Activated CD8-positive, alpha-beta T cell treated with anti-CD3 and anti-CD28 coated beads, Interleukin-2, amount 10 ng/mL, durations not matched to agents 7 days and 5 days (primary cell): ENCODE results near the gene GDF2. TPM values are rescaled to one million over a fixed set of nuclear protein-coding genes. Genes with fewer than 3 reads are reported as not detected.

Source experiments
- ATAC-seq: fragments of 150-1000 bp; cut with Tn5 transposase; one replicate; pipeline ENCODE4 v1.10.0; 2021; ENCODE audit warnings: moderate library complexity
- CTCF ChIA-PET: fragments of 350-600 bp; sonication (Branson Sonifier 250); formaldehyde crosslinking; loops from one replicate; lab custom pipeline; 2021; ENCODE audit warnings: antibody characterized with exemption; lab: Charles Lee
- POLR2A ChIA-PET: fragments of 350-600 bp; sonication (Branson Sonifier 250); formaldehyde crosslinking; loops from one replicate; lab custom pipeline; 2021; ENCODE audit warnings: antibody characterized with exemption; lab: Charles Lee
- DNase-seq: peaks from one replicate; pipeline ENCODE4 v3.0.0-alpha.2; 2020
- H3K27ac Mint-ChIP-seq: one replicate; pipeline ENCODE4 v1.8.0; 2021; ENCODE audit warnings: mild to moderate bottlenecking, mixed read lengths
- H3K27me3 Mint-ChIP-seq: one replicate; pipeline ENCODE4 v1.8.0; 2021; ENCODE audit warnings: low read depth, mixed read lengths
- H3K36me3 Mint-ChIP-seq: one replicate; pipeline ENCODE4 v1.8.0; 2021; ENCODE audit warnings: low read depth, mixed read lengths
- H3K4me1 Mint-ChIP-seq: one replicate; pipeline ENCODE4 v1.8.0; 2021; ENCODE audit warnings: low read depth, mixed read lengths
- H3K4me3 Mint-ChIP-seq: one replicate; pipeline ENCODE4 v1.8.0; 2021; ENCODE audit warnings: mild to moderate bottlenecking, mixed read lengths
- H3K9me3 Mint-ChIP-seq: one replicate; pipeline ENCODE4 v1.8.0; 2022; ENCODE audit warnings: mixed read lengths; ENCODE audit not compliant: insufficient read depth
- total RNA-seq, 2 experiments: library from RNA; stranded (reverse); gene quantifications; one replicate each; pipeline ENCODE4 v1.2.3, GENCODE V29; 2021

The GDF2 gene
- total RNA-seq, result not detected

GRCh38 chr10:47322300-47323061, at the start of gene GDF2:
Gene GDF2 (plus strand): TSS chr10:47322454. CDS start chr10:47322669, 215 bp downstream.
- no peak for DNase-seq
- Mint-ChIP-seq H3K27ac (no peak within 1 kb of the TSS), H3K27me3 (peaks cover 8% of the 10 kb centered on the region), H3K4me1 (no peaks in the 10 kb centered on the region), H3K4me3 (no peak within 1 kb of the TSS), H3K36me3 (no peaks in the 10 kb centered on the region), H3K9me3 (no peaks in the 10 kb centered on the region)
- ATAC-seq, result no peak
- CTCF ChIA-PET, result interaction anchor here (1.5 kb wide), 2 partner anchors 11 to 298 kb away, joined by 4 read pairs; no protein-coding TSS in a partner anchor
- POLR2A ChIA-PET, result no interaction called here

GRCh38 chr10:47276071-47276470, 46.2 kb upstream of the GDF2 start:
- H3K4me3 Mint-ChIP-seq, result no peak overlapping the region
- no peak for DNase-seq

GRCh38 chr10:47276576-47277351, 45.5 kb upstream of the GDF2 start:
- Mint-ChIP-seq H3K27ac (peak overlapping the region; percentile 90), H3K4me3 (peak overlapping the region; percentile 48), H3K27me3 (no peaks in the 10 kb centered on the region), H3K36me3 (peaks cover 6% of the 10 kb centered on the region), H3K4me1 (peaks cover 50% of the 10 kb centered on the region), H3K9me3 (no peaks in the 10 kb centered on the region)
- no peak for ATAC-seq
- CTCF ChIA-PET, result interaction anchor here (0.6 to 4.8 kb wide), 10 partner anchors 12 to 252 kb away, joined by 3 to 21 read pairs (median 5); no protein-coding TSS in a partner anchor
- DNase-seq, result no peak
- POLR2A ChIA-PET, result interaction anchor here (0.9 to 1.2 kb wide), 4 partner anchors 9 to 22 kb away, joined by 3 to 4 read pairs (median 3); no protein-coding TSS in a partner anchor

More at GRCh38 chr10:47276071-47276470, 46.2 kb upstream of the GDF2 start:
- Mint-ChIP-seq H3K27me3 (no peaks in the 10 kb centered on the region), H3K36me3 (peaks cover 6% of the 10 kb centered on the region), H3K4me1 (peaks cover 48% of the 10 kb centered on the region), H3K9me3 (no peaks in the 10 kb centered on the region), H3K27ac (peak overlapping the region; percentile 90)
- no peak for ATAC-seq
- ChIA-PET POLR2A (interaction anchor here (0.9 kb wide), 1 partner anchor 15 kb away, joined by 4 read pairs; no protein-coding TSS in a partner anchor), CTCF (interaction anchor here (0.6 to 4.8 kb wide), 5 partner anchors 16 to 1605 kb away, joined by 3 to 21 read pairs (median 4); no protein-coding TSS in a partner anchor)

- Mint-ChIP-seq H3K27me3 (no peaks in the 10 kb centered on the region), H3K36me3 (peaks cover 4% of the 10 kb centered on the region), H3K9me3 (no peaks in the 10 kb centered on the region), H3K27ac (peak overlapping the region; percentile 90), H3K4me1 (peaks cover 50% of the 10 kb centered on the region), H3K4me3 (peak overlapping the region; percentile 48)
- ChIA-PET CTCF (interaction anchor here (0.7 to 4.8 kb wide), 8 partner anchors 12 to 253 kb away, joined by 3 to 21 read pairs (median 6); no protein-coding TSS in a partner anchor), POLR2A (interaction anchor here (0.9 to 1.2 kb wide), 4 partner anchors 9 to 23 kb away, joined by 3 read pairs; no protein-coding TSS in a partner anchor)
- ATAC-seq, result peak; percentile 97
- peak; percentile 82 for DNase-seq
Measured at GRCh38 chr10:47277352-47278151, 44.7 kb upstream of the GDF2 start.

GRCh38 chr10:47278152-47278473, 44.1 kb upstream of the GDF2 start:
- H3K36me3 Mint-ChIP-seq, result peaks cover 3% of the 10 kb centered on the region
- no peak overlapping the region for H3K4me3 Mint-ChIP-seq
- no peak for DNase-seq
- peak overlapping the region; percentile 90 for H3K27ac Mint-ChIP-seq
- H3K4me1 Mint-ChIP-seq, result peaks cover 50% of the 10 kb centered on the region
- H3K27me3 Mint-ChIP-seq, result no peaks in the 10 kb centered on the region
- ChIA-PET CTCF (interaction anchor here (1.1 to 4.8 kb wide), 6 partner anchors 18 to 230 kb away, joined by 3 to 21 read pairs (median 6); no protein-coding TSS in a partner anchor), POLR2A (interaction anchor here (0.9 to 1.3 kb wide), 4 partner anchors 13 to 227 kb away, joined by 3 read pairs; no protein-coding TSS in a partner anchor)
- no peaks in the 10 kb centered on the region for H3K9me3 Mint-ChIP-seq
- peak; percentile 9 for ATAC-seq

- H3K4me3 Mint-ChIP-seq, result no peak overlapping the region
- H3K36me3 Mint-ChIP-seq, result no peaks in the 10 kb centered on the region
- peaks cover 50% of the 10 kb centered on the region for H3K4me1 Mint-ChIP-seq
- ATAC-seq (no peak), DNase-seq (no peak)
- no peaks in the 10 kb centered on the region for H3K9me3 Mint-ChIP-seq
- no peaks in the 10 kb centered on the region for H3K27me3 Mint-ChIP-seq
- ChIA-PET CTCF (interaction anchor here (1.9 to 2.0 kb wide), 2 partner anchors 19 to 33 kb away, joined by 7 to 8 read pairs; no protein-coding TSS in a partner anchor), POLR2A (interaction anchor here (0.9 to 1.3 kb wide), 2 partner anchors 12 to 227 kb away, joined by 3 read pairs; no protein-coding TSS in a partner anchor)
- peak overlapping the region; percentile 79 for H3K27ac Mint-ChIP-seq
Measured at GRCh38 chr10:47278720-47279119, 43.5 kb upstream of the GDF2 start.

GRCh38 chr10:47279276-47279675, 43.0 kb upstream of the GDF2 start:
- H3K36me3 Mint-ChIP-seq, result no peaks in the 10 kb centered on the region
- no peaks in the 10 kb centered on the region for H3K9me3 Mint-ChIP-seq
- DNase-seq (no peak), ATAC-seq (no peak)
- no peaks in the 10 kb centered on the region for H3K27me3 Mint-ChIP-seq
- peaks cover 50% of the 10 kb centered on the region for H3K4me1 Mint-ChIP-seq
- ChIA-PET POLR2A (interaction anchor here (1.3 kb wide), 1 partner anchor 228 kb away, joined by 3 read pairs; no protein-coding TSS in a partner anchor), CTCF (interaction anchor here (2.0 kb wide), 1 partner anchor 32 kb away, joined by 8 read pairs; no protein-coding TSS in a partner anchor)
- H3K27ac Mint-ChIP-seq, result peak overlapping the region; percentile 79
- H3K4me3 Mint-ChIP-seq, result no peak overlapping the region

- Mint-ChIP-seq H3K4me1 (peaks cover 48% of the 10 kb centered on the region), H3K4me3 (no peak overlapping the region), H3K27me3 (no peaks in the 10 kb centered on the region), H3K9me3 (no peaks in the 10 kb centered on the region), H3K27ac (peak overlapping the region; percentile 26), H3K36me3 (peaks cover 3% of the 10 kb centered on the region)
- ChIA-PET CTCF (interaction anchor here (2.0 kb wide), 1 partner anchor 30 kb away, joined by 7 read pairs; no protein-coding TSS in a partner anchor), POLR2A (interaction anchor here (0.6 kb wide), 1 partner anchor 8 kb away, joined by 3 read pairs; no protein-coding TSS in a partner anchor)
- ATAC-seq (no peak), DNase-seq (no peak)
Measured at GRCh38 chr10:47282005-47282656, 40.1 kb upstream of the GDF2 start.

- H3K9me3 Mint-ChIP-seq, result no peaks in the 10 kb centered on the region
- peaks cover 47% of the 10 kb centered on the region for H3K4me1 Mint-ChIP-seq
- no peak overlapping the region for H3K4me3 Mint-ChIP-seq
- no peak for ATAC-seq
- no peaks in the 10 kb centered on the region for H3K27me3 Mint-ChIP-seq
- H3K27ac Mint-ChIP-seq, result peak overlapping the region; percentile 26
- CTCF ChIA-PET, result interaction anchor here (2.0 kb wide), 1 partner anchor 29 kb away, joined by 7 read pairs; no protein-coding TSS in a partner anchor
- H3K36me3 Mint-ChIP-seq, result peaks cover 3% of the 10 kb centered on the region
- no peak for DNase-seq
- POLR2A ChIA-PET, result interaction anchor here (0.6 kb wide), 1 partner anchor 8 kb away, joined by 3 read pairs; no protein-coding TSS in a partner anchor
Measured at GRCh38 chr10:47282657-47283018, 39.6 kb upstream of the GDF2 start.

- H3K4me3 Mint-ChIP-seq, result no peak overlapping the region
- H3K27ac Mint-ChIP-seq, result no peak overlapping the region
- H3K9me3 Mint-ChIP-seq, result no peaks in the 10 kb centered on the region
- ATAC-seq (no peak), DNase-seq (no peak)
- POLR2A ChIA-PET, result interaction anchor here (0.6 to 1.0 kb wide), 2 partner anchors 9 to 23 kb away, joined by 3 read pairs; no protein-coding TSS in a partner anchor
- CTCF ChIA-PET, result interaction anchor here (2.0 kb wide), 1 partner anchor 29 kb away, joined by 7 read pairs; no protein-coding TSS in a partner anchor
- H3K4me1 Mint-ChIP-seq, result peaks cover 42% of the 10 kb centered on the region
- peaks cover 3% of the 10 kb centered on the region for H3K36me3 Mint-ChIP-seq
- H3K27me3 Mint-ChIP-seq, result no peaks in the 10 kb centered on the region
Measured at GRCh38 chr10:47283101-47283630, 39.1 kb upstream of the GDF2 start.
